ES-I3 (cell line): ENCODE results near the gene TAGLN.
"Not testable (repeated sequence)": the region's sequence is repeated elsewhere in the genome, so short reads cannot be mapped to it uniquely, and the experiment has no call there.

Source experiments
- H3K36me3 ChIP-seq: 2 replicates; pipeline ENCODE4 v1.6.1; 2013; ENCODE audit warnings: mild to moderate bottlenecking, low read length, control low read depth, moderate library complexity; ENCODE audit not compliant: insufficient read depth
- H3K4me1 ChIP-seq: 2 replicates; pipeline ENCODE4 v1.6.1; 2013; ENCODE audit warnings: mild to moderate bottlenecking, control low read depth, low read length; ENCODE audit not compliant: insufficient read depth
- H3K9ac ChIP-seq: 2 replicates; pipeline ENCODE4 v1.6.1; 2013; ENCODE audit warnings: low read depth, mild to moderate bottlenecking, low read length, moderate library complexity
- H3K9me3 ChIP-seq: 2 replicates; pipeline ENCODE4 v1.6.1; 2013; ENCODE audit warnings: mild to moderate bottlenecking, low read length, moderate library complexity; ENCODE audit not compliant: control insufficient read depth, insufficient read depth

Gene TAGLN

DNA sequence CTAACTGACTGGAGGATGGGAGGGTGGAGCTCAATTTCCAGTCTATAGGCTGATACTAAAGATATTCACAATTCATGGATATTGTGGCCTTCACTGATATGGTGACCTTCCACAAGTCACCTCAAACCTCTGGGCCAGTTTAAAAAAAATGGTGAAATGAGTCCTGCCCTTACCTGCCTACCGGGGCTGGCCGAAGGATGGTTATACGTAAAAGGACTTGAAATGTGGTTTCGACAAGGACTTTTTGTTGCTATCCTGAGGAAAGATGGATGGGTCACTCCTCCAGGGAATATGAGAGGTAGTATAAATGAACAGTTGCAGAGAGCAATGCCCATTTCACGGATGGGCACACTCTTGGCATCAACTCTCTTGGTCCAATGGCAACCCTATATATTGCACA is 8.3 kb downstream of the TAGLN start:
- not testable (repeated sequence) for H3K9ac ChIP-seq, H3K9me3 ChIP-seq, H3K36me3 ChIP-seq, H3K4me1 ChIP-seq

GRCh38 chr11:117208710-117209109 is 9.5 kb downstream of the TAGLN start:
- not testable (repeated sequence) for H3K9me3 ChIP-seq, H3K36me3 ChIP-seq, H3K9ac ChIP-seq, H3K4me1 ChIP-seq

DNA sequence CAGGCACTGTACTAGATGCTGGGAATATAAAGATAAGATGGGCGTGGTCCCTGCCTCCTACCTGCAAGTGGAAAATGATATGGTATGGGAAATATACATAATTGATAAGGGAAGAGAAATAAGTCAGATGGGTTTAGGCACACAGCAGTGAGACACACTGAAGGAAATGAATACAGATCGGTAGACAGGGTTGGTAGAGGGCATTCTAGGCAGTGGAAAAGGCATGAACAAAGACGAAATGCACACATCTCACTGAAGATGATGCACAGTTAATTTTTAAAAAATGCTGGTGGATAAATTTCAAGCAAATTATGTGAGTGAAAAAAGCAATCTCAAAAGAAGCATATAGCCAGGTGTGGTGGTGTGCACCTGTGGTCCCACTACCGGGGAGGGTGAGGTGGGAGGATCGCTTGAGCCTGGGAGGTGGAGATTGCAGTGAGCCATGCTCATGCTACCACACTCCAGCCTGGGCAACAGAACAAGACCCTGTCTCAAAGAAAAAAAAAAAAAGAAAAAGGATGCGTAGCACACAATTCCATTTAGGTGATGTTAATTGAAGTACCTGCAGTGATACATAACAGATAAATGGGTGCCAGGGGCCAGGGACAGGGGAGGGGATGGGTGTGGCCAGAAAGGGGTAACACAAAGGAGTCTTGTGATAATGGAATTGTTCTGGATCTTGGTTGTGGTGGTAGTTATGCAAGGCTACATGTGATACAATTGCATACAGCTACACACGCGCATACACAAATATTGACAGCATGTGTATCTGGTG is 10.4 kb downstream of the TAGLN start:
- not testable (repeated sequence) for H3K9me3 ChIP-seq, H3K4me1 ChIP-seq, H3K36me3 ChIP-seq, H3K9ac ChIP-seq

DNA sequence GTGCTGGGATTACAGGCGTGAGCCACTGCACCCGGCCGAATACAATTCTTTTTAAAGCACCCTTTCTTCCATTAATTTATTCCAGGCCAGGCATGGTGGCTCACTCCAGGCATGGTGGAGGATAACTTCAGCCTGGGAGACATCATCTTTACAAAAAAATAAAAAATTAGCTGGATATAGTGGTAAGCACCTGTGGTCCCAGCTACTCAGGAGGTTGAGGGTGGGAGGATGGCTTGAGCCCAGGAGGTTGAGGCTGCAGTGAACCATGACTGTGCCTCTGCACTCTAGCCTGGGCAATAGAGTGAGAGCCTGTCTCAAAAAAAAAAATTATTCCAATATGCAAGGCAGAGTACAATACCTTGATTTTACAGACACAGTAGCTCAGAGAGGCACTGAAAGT is 11.4 kb downstream of the TAGLN start:
- Histone ChIP-seq H3K9me3 (no peaks in the 10 kb centered on the region), H3K36me3 (no peaks in the 10 kb centered on the region), H3K9ac (no peak overlapping the region), H3K4me1 (no peaks in the 10 kb centered on the region)

DNA sequence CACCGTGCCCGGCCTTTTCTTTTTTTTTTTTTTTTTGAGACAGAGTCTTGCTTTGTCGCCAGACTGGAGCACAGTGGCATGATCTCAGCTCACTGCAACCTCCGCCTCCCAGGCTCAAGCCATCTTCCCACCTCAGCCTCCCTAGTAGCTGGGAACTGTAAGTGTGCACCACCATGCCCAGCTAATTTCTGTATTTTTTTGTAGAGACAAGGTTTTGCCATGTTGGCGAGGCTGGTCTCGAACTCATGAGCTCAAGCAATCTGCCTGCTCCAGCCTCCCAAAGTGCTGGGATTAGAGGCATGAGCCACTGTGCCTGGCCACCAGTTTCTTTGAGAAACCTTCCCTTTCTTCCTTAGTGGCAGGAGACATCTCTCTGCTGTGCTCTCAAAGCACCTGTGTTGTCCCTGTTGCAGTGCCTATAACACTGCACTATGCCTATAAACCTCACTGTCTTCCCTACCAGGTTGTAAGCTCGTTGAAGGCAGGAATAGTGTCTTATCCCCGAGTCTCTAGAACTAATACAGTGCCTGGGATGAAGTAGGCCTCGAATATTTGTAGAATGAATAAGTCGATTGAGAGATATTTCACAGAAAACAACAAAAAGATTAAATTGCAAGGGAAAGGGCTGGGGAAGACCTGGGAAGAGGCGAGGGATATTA is 13.7 kb downstream of the TAGLN start:
- Histone ChIP-seq H3K9me3 (no peaks in the 10 kb centered on the region), H3K4me1 (no peaks in the 10 kb centered on the region), H3K36me3 (peaks cover 6% of the 10 kb centered on the region), H3K9ac (no peak overlapping the region)

GRCh38 chr11:117214404-117215110 is 15.4 kb downstream of the TAGLN start:
- Histone ChIP-seq H3K4me1 (no peaks in the 10 kb centered on the region), H3K9me3 (no peaks in the 10 kb centered on the region), H3K36me3 (peaks cover 16% of the 10 kb centered on the region), H3K9ac (no peak overlapping the region)

- H3K36me3 ChIP-seq = peaks cover 20% of the 10 kb centered on the region
- no peaks in the 10 kb centered on the region for H3K4me1 ChIP-seq
- H3K9me3 ChIP-seq = no peaks in the 10 kb centered on the region
- no peak overlapping the region for H3K9ac ChIP-seq
These were observed 18.2 kb downstream of the TAGLN start for GRCh38 chr11:117217141-117218084.

GRCh38 chr11:117218133-117218915 is 19.2 kb downstream of the TAGLN start:
- Histone ChIP-seq H3K9me3 (no peaks in the 10 kb centered on the region), H3K9ac (no peak overlapping the region), H3K4me1 (no peaks in the 10 kb centered on the region), H3K36me3 (peaks cover 20% of the 10 kb centered on the region)

DNA sequence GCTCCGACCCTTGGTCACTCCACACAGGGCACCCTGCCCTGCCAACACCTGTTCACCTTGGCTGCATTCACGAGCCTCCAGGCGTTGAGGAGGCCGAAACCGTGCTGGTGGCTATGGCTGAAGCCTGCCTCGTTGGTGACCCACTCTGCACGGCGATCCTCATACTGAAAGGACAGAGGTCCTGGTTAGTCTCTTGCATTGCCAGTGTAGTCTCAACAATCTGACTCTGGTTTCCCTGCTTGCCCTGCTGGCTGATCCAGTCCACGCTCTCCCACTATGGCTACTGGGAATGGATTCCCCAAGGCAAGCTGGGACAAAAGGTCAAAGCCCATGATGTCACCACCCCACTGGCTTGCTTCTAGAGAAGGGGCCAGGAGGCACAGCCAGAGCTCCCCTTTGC is 19.8 kb downstream of the TAGLN start:
- peaks cover 26% of the 10 kb centered on the region for H3K36me3 ChIP-seq

DNA sequence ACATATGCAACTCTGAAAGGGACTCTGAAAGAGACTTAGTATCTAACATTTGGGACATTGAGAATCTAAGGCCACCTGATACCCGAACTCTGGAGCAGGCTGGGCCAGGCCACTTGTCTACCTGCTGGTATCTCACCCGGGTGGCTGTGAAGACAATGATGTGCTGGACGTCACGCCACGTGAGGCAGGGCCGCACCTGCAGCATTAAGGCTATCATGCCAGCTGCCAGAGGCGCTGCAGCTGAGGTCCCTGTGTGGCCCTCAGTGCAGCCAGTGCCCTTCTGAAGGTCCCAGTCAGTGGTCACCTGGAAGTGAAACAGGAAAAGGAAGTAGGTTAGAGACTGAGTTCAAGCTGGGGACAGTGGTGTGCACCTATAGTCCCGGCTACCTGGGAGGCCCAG is 20.3 kb downstream of the TAGLN start:
- H3K36me3 ChIP-seq = peaks cover 26% of the 10 kb centered on the region
- no peaks in the 10 kb centered on the region for H3K4me1 ChIP-seq
- no peak overlapping the region for H3K9ac ChIP-seq
- no peaks in the 10 kb centered on the region for H3K9me3 ChIP-seq

More for the DNA sequence above, 19.8 kb downstream of the TAGLN start:
- Histone ChIP-seq H3K9me3 (no peaks in the 10 kb centered on the region), H3K4me1 (no peaks in the 10 kb centered on the region), H3K9ac (no peak overlapping the region)

DNA sequence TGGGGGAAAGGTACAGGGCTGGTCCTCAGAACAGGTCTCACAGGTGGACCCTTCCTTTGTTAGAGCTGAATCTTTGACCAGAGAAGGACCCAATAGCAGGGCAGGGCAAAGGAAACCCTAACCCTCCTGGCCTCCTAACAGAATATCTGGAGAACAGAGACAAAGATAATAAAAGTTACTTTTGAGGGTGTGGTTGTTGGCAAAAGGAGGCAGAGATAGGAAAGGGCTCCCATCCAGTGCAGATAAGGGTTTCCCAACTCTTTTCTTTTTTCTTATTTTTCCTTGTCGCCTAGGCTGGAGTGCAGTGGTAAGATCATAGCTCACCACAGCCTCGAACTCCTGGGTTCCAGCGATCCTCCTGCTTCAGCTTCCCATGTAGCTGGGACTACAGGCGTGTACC is 20.8 kb downstream of the TAGLN start:
- H3K4me1 ChIP-seq = no peaks in the 10 kb centered on the region

DNA sequence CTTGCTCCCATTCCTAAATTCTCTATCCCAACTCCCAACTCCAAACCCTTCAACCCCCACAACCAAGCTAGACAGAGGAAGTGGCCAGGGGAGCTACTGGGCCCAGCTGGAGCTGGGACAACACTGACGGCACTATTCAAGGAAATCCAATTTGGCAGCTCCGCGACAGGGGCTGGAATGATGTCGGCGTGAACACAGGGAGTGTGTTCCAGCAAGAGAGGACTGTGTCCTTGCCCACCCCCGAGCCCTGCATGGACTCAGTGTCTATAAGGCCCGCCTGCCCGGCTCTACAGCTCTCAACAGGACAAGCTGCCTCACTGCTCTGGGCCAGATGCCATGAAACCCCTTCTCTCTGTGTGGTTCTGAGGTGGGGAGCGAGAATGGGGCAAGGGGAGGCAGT is 21.4 kb downstream of the TAGLN start:
- Histone ChIP-seq H3K36me3 (peaks cover 26% of the 10 kb centered on the region), H3K9me3 (no peaks in the 10 kb centered on the region), H3K4me1 (no peaks in the 10 kb centered on the region), H3K9ac (no peak overlapping the region)

More for the DNA sequence above, 20.8 kb downstream of the TAGLN start:
- Histone ChIP-seq H3K9me3 (no peaks in the 10 kb centered on the region), H3K36me3 (peaks cover 26% of the 10 kb centered on the region), H3K9ac (no peak overlapping the region)

DNA sequence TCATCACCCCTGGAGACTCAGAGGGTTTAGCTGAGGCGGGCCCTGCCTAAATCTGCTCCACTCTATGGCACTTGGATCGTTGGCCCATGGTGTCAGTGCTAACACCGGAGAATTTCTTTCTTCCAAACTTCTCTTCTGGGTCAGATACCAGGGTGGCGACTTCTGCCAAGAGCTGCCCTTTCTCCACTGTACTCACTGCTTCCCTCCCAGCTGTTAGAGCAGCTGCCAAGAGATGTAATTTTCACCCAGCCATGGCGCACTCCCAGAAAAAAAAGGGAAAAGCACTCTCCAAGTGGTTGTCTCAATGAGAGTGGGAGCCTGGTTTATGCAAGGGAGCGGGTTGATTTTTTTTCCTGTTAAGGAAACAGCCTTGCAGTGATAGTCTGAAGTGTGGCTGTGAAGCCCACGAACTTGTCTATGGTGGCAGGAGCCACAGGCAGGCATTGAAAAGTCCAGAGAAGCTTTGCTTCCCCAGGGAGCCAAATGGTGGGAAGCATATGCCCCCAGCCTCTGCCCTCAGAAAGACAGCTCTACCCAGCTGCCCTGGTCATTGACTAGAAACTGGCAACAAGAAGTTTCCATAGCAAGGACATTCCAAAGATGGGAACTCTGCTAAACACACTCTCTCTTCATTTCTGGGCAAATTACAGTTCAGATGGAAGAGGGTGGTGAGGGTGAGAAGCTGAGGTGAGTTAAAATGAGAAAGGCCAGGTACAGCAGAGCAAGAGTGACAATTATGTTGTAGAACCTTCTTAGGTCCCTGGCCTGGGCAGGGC is 22.0 kb downstream of the TAGLN start:
- Histone ChIP-seq H3K9ac (no peak overlapping the region), H3K9me3 (no peaks in the 10 kb centered on the region), H3K36me3 (peaks cover 22% of the 10 kb centered on the region), H3K4me1 (no peaks in the 10 kb centered on the region)
